Stimulated activated CD8-positive, alpha-beta memory T cell treated with anti-CD3 and anti-CD28 coated beads, Interleukin-4, amount 100 ng/mL, for 4 hours (primary cell): ENCODE data around the gene DSCAML1.

Source experiments
- DNase-seq, 2 donors: peaks; one replicate each; pipeline ENCODE4 v3.0.0-alpha.2; 2020; ENCODE audit warnings: low read depth in 2 of 2, low spot score in 1 of 2

Gene DSCAML1

DNA sequence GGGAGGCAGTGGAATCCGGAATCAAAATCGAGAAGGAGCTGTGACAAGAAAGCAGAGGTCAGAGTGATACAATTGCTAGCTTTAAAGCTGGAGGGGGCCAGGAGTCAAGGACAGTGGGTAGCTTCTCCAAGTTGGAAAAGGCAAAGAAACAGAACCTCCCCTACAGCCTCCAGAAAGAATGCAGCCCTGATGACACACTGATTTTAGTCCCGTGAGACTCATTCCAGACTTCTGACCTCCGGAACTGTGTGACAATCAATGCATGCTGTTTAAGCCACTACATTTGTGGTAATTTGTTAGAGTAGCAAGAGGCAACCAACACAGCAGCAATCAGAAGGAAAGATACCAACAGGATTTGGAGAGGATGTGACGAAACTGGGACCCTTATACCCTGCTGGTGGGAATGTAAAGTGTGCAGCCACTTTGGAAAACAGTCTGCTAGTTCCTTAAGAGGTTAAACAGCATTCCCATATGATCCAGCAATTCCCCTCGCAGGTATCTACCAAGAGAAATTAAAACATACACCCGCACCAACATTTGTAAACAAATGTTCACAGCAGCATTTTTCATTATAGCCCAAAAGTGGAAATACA lies 66.7 kb downstream of the DSCAML1 start:
- no peak for DNase-seq

- no peak for DNase-seq
Observed at GRCh38 chr11:117725048-117725734, 71.8 kb downstream of the DSCAML1 start.

GRCh38 chr11:117724621-117725020 lies 72.4 kb downstream of the DSCAML1 start:
- DNase-seq, result no peak

DNA sequence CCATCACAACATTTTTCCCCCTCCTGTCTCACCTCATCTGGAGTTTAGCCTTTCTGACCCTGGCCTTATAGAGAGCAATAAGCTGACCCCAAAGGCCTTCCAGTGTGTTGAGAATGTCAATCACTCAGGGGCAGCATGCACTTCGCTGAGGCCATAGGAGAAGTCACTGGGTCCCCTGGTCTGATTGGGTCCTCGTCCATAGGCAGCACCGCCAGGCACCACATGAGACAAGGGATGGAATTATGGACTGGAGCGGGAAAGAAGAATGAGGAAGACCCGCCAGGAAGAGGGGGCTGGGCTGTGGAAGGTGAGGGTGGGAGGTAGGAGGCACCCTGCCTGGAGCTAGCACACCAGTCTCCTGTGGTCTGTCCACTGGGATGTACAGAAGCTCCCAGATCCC lies 72.9 kb downstream of the DSCAML1 start:
- no peak for DNase-seq

DNA sequence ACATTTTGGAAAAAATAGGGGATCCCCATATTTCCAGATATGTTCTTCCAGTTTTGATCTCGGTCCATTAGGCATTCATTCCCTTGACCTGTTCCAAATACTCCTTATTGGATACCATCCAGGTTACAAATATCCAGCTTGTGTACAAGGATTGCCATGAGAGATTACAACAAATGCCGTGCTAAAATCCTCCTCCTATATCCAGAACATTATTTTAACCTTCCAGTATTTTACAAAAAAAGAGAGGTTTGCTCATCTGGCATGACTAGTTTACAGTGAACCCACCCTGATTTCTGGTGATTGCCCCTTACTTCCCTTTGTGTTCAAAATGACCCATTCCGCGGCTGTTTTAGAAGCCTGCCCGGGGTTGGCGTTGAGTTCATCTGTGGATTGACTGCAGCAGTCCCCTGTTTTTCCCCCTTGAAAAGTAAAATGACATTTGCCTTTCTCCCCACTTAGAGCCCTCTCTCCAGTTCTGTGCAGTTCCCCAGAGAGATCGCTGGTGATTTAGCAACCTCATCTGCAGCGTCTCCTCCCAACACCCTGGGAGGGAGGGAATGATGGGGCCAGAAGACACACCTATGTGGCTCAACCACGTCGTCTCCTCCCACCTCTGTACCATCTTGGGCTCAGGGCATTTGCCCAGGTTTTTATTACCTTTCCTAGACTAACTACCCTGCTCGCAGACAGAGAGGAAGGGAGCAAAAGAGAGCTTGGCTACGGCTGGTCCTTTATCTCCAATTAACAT lies 73.6 kb downstream of the DSCAML1 start:
- no peak for DNase-seq

DNA sequence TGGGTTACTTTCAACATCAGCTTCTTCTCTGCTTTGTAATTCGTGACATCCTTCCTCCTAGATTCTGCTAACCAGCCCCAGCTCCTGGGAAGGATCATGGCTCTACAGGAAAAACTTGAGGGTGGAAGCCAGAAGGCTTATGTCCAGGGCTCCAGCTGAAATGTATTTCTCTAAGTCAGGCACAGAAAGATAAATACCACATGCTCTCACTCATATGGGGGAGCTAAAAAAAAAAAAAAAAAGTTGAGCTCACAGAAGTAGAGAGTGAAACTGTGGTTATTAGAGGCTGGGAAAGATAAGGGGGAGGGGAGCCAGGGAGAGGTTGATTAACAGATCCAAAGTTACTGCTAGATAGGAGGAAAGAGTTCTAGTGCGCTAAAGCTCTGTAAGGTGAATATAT lies 74.9 kb downstream of the DSCAML1 start:
- no peak for DNase-seq

DNA sequence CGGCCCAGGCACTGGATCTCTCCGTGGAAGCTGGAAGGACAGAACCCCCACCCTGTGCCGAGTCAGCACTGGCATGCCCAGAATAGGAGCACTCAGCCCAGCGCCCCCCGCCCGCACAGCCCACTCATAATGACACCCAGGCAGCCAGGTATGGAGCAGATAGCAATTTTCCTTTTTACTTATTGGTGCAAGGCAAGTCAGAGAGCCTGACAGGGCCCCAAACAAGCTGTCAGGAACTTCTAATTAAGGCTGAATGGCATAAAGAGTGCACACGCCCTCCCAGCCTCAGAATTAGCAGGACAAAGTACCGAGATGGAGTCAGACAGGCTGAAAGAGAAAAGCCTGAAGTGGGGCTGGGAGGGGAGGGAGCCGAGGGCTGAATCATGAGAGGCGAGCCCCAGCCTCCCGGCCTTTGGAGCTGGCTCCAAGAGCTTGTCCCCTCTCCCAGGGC lies 76.9 kb downstream of the DSCAML1 start:
- no peak for DNase-seq

DNA sequence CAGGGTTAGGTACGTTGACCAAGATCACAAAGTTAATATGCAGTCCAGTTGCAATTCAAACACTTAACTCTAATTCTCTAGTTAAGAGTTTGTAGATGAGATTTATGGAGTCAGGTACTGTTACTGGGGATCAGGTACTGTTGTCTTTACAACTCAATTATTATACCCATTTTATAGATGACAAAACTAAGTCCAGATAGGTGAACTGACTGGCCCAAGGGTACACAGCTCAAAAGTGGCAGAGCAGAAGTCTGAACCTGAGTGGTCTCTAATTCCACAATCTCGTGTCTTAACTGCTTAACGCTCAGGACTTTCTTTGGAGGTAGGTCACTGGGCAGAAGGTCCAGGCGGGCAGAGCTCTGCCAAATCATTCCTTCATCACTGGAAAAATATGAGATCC lies 77.5 kb downstream of the DSCAML1 start:
- DNase-seq, result no peak

GRCh38 chr11:117717485-117718314 lies 79.3 kb downstream of the DSCAML1 start:
- DNase-seq, result no peak

GRCh38 chr11:117716521-117717440 lies 80.2 kb downstream of the DSCAML1 start:
- no peak for DNase-seq

DNA sequence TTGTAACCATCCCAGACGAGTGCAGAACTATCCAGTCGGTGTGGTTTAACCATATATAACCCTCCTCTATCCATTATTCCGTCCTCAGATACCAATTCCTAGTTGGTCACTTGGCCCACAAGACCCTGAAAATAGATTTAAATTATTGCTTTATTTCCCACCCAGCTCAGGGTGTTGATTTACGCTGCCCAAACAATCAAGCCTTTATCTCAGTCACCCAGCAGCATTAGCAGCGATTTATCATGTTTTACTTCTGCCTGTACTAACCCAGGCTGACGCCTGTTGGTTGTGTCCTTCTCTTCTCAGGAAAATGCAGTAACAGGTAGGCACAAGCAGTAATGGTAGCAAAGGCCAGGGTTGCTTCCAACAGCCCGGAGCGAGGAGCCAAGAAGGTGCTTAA lies 81.2 kb downstream of the DSCAML1 start:
- DNase-seq, result no peak

DNA sequence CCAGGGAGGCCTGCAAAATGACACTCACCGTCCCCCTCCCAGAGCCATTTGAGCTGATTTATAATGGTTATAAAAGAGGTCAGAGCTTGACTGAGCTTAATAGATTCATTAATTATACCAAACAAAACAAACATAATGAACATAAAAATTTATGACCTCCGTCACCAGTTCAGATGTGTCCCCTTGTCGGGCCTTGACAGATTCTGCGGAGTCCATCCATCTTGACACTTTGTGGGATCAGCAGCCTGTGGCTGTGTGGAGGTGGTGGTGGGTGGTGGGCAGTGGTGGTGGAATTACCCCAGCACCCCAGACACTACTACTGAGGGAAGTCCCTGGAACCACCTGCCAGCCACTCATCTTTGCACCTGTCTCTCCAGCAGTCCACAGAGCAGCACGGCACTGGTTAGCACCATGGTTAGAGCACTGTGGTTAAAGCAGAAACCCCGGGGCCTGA lies 83.5 kb downstream of the DSCAML1 start:
- no peak for DNase-seq

- no peak for DNase-seq
Observed at GRCh38 chr11:117712530-117712929, 84.5 kb downstream of the DSCAML1 start.

DNA sequence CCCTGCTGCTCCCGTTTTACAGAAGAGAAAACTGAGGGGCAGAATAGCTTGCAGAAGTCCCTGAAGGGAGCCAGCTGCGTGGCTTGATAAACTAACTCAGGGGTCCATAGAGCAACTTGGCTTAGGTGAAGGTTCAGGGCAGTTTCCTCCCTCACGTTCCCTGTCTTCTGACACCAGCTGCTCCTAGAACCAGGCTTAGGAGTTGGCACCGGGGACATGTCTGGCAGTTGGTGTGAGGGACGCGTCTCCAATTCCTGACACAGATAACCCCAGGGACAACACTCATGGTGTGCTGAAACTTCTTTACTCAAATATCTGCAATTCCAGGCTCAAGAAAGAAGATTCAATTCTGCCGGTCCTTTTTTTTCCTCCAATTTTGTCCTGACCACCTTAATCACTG lies 85.7 kb downstream of the DSCAML1 start:
- DNase-seq, result no peak

- DNase-seq, result no peak
Observed at GRCh38 chr11:117710211-117710610, 86.8 kb downstream of the DSCAML1 start.

DNA sequence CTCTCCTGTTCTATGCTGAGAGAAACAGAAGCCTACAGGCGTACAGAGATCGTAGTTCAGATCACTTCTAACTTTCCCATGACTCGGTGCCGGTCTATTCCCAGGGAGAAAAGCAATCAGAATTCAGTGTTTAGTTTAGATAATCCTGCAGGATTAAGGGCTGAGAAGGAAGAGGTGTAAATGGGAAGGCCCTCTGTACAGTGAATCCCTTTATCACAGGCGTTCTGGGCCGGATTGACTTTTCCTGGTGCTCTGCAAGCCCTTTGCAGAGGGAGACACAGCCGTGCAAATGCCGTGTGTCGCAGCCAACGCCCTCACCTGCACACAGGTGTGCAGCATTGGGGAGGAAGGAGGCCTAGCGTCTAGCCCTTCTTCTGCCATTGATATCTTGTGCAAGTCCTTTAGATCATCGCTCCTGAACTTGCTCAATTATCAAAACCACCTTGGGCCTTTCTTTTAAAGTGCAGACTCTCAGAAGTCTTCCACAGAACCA lies 90.6 kb downstream of the DSCAML1 start:
- no peak for DNase-seq

DNA sequence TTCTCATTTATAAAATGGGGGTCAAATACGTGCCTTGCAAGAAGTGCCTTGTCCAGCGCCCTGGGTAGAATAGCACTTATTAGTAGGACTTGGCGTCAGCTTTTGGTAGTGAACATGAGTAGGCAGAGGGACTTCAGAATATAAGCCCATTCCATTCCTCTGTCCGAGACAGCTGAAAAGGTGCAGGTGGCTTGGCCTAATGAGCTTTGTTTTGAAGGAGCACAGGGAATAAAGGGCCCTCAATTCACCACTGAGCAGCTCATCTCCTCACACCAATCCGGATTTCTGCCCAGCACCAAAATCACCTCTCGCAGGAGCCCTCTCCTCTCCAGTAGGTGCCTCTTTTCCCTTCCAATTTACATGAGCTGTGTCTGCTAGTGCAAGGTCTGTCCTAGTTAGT lies 91.2 kb downstream of the DSCAML1 start:
- no peak for DNase-seq

DNA sequence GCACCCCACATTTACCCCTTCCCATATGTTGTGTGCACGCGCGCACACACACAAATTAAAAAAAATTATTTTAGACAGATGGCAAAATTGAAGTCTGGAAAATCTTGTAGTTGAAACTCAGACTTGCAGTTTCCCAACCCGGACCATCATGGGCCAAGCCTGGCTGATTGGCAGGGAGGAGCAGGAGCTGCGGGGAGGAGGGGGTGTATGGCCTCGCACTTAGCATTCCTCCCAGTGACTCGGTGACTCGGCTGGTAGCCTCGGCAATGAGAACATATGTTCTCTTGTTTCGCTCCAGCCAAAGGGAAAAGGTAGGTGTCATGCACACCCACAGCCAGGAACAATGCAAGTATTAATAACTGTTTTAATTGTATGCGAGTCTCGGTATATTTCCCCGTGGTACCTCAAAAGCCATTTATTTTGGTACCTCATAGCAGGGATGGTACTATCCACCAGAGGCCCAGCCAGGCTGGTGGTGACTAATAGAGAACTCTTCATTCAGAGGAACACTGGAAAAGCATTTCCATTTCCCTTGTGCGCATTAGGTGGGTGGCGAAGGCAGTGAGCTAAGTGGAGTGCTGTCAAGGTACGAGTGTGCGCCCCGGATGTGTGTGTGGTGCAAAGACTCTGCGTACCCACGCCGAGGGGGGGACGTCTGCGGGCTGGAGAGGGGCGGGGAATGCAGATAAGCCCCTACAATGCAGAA lies 92.5 kb downstream of the DSCAML1 start:
- DNase-seq, result no peak

GRCh38 chr11:117702946-117703598 lies 93.9 kb downstream of the DSCAML1 start:
- DNase-seq, result no peak
